Measurements from ENCODE around the gene FHIP1B.

DNA sequence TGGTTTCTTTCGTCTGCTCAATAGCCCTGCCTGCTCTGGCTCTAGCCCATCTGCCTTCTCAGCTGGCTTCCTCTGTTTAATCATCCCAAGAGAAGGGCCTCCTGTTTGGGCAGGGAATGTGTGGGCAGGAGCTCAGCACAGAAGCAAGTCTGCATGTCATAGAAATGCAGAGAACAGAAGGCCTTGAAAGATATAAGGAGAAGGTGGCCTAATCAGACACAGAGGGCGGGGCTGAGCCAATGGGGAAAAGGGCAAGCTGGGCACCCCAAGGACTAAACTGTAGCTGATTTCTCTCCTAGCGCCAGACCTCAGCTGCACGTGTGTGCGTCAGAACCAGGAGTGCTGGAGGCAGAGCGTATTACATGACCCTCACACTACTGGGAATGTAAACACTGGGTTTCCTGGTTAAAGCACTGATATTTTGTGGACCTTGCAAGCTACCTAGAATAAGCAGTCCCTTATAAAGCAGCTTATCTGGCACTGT is 17.6 kb upstream of the FHIP1B start:
- TF ChIP-seq, protein P1, sequence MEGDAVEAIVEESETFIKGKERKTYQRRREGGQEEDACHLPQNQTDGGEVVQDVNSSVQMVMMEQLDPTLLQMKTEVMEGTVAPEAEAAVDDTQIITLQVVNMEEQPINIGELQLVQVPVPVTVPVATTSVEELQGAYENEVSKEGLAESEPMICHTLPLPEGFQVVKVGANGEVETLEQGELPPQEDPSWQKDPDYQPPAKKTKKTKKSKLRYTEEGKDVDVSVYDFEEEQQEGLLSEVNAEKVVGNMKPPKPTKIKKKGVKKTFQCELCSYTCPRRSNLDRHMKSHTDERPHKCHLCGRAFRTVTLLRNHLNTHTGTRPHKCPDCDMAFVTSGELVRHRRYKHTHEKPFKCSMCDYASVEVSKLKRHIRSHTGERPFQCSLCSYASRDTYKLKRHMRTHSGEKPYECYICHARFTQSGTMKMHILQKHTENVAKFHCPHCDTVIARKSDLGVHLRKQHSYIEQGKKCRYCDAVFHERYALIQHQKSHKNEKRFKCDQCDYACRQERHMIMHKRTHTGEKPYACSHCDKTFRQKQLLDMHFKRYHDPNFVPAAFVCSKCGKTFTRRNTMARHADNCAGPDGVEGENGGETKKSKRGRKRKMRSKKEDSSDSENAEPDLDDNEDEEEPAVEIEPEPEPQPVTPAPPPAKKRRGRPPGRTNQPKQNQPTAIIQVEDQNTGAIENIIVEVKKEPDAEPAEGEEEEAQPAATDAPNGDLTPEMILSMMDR (IDR thresholded peaks at IDR 0.05): no peak
- no peak for TF ChIP-seq POLR2A (IDR thresholded peaks at IDR 0.05)

Measured in suprapubic skin (tissue), 3 donors.